ENCODE results near the gene TEAD4. TPM values are rescaled to one million over a fixed set of nuclear protein-coding genes. Genes with fewer than 3 reads are reported as not detected.
A peak's percentile ranks its signal among the peaks of the same experiment; 100 is the strongest.

Gene TEAD4
- total RNA-seq, 1 experiment from 2014 or later, result 96.2 TPM

GRCh38 chr12:3077572-3078081, 118.4 kb downstream of the TEAD4 start:
- Mint-ChIP-seq H3K4me3 (ENCODE audit: unreplicated experiment) (peak overlapping the region; percentile 92), H3K9me3 (ENCODE audit: unreplicated experiment) (no peaks in the 10 kb centered on the region), H3K27me3 (ENCODE audit: insufficient read depth, unreplicated experiment) (no peaks in the 10 kb centered on the region), H3K36me3 (ENCODE audit: insufficient read depth, unreplicated experiment) (peaks cover 6% of the 10 kb centered on the region), H3K4me1 (ENCODE audit: low read depth, unreplicated experiment) (peaks cover 28% of the 10 kb centered on the region), H3K27ac (ENCODE audit: unreplicated experiment) (peak overlapping the region; percentile 28)
- Histone ChIP-seq H3K36me3 (ENCODE audit: control insufficient read depth, insufficient read depth, low read length) (no peaks in the 10 kb centered on the region), H3K27me3 (replicated peaks; ENCODE audit: control insufficient read depth, insufficient read depth, low read length) (no peaks in the 10 kb centered on the region), H3K4me1 (peaks cover 27% of the 10 kb centered on the region), H3K4me3 (ENCODE audit: low read depth, low read length) (peak overlapping the region; percentile 84), H3K9me3 (no peaks in the 10 kb centered on the region)
- intact Hi-C loops (cut with micrococcal nuclease; ENCODE audit: unreplicated experiment), result no loop called here
- CTCF ChIA-PET, result interaction anchor here (0.7 to 1.3 kb wide), 4 partner anchors 27 to 198 kb away, joined by 3 to 5 read pairs (median 4); no protein-coding TSS in a partner anchor
- peak in 1 of 2 experiments; percentile 29 for DNase-seq
- POLR2A ChIA-PET, result interaction anchor here (0.5 kb wide), 1 partner anchor 28 kb away, joined by 3 read pairs; no protein-coding TSS in a partner anchor
- no TSS peak for BruUV-seq (replicated peaks)
- TF ChIP-seq CTCF (IDR thresholded peaks at IDR 0.05; ENCODE audit: insufficient read depth in 1 of 2, low read depth in 1 of 2, low read length in 1 of 2, severe bottlenecking in 1 of 2, unreplicated experiment in 1 of 2), result no peak

- BruUV-seq (replicated peaks), result no TSS peak
- Histone ChIP-seq H3K4me3 (ENCODE audit: low read depth, low read length) (peak overlapping the region; percentile 84), H3K27me3 (replicated peaks; ENCODE audit: control insufficient read depth, insufficient read depth, low read length) (no peaks in the 10 kb centered on the region), H3K4me1 (peaks cover 34% of the 10 kb centered on the region), H3K36me3 (ENCODE audit: control insufficient read depth, insufficient read depth, low read length) (no peaks in the 10 kb centered on the region), H3K9me3 (no peaks in the 10 kb centered on the region)
- ChIA-PET CTCF (interaction anchor here (0.6 to 1.3 kb wide), 5 partner anchors 27 to 197 kb away, joined by 3 to 5 read pairs (median 4); no protein-coding TSS in a partner anchor), POLR2A (no interaction called here)
- peak overlapping the region; percentile 28 for H3K27ac Mint-ChIP-seq (ENCODE audit: unreplicated experiment)
- H3K4me3 Mint-ChIP-seq (ENCODE audit: unreplicated experiment), result peak overlapping the region; percentile 92
- TF ChIP-seq CTCF (IDR thresholded peaks at IDR 0.05; ENCODE audit: insufficient read depth in 1 of 2, low read depth in 1 of 2, low read length in 1 of 2, severe bottlenecking in 1 of 2, unreplicated experiment in 1 of 2), result no peak
- peaks cover 31% of the 10 kb centered on the region for H3K4me1 Mint-ChIP-seq (ENCODE audit: low read depth, unreplicated experiment)
- no peak for DNase-seq
- peaks cover 4% of the 10 kb centered on the region for H3K36me3 Mint-ChIP-seq (ENCODE audit: insufficient read depth, unreplicated experiment)
- no peaks in the 10 kb centered on the region for H3K27me3 Mint-ChIP-seq (ENCODE audit: insufficient read depth, unreplicated experiment)
- intact Hi-C loops (cut with micrococcal nuclease; ENCODE audit: unreplicated experiment), result no loop called here
- H3K9me3 Mint-ChIP-seq (ENCODE audit: unreplicated experiment), result no peaks in the 10 kb centered on the region
Measured at GRCh38 chr12:3078086-3078820, 119.1 kb downstream of the TEAD4 start.

DNA sequence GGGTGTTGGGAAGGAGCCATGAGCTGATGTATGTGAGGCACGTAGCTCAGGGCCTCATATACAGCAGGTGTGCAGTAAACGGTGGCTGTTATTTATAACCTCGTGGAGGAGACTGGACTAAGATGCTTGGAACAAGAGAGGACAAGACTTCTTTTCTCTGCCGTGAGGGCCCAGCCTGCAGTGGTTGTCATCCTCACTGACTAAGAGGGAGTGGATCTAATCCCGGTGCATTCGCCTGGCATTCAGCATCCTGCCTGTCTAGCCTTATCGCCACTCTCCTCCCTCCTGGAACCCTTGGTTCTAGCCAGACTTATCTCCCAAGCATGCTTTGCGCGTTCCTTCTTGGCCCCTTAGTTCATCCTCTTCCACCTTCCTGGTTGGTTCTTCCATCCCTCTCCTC, 121.9 kb downstream of the TEAD4 start:
- H3K4me1 ChIP-seq, result peaks cover 62% of the 10 kb centered on the region
- no TSS peak for BruUV-seq (replicated peaks)
- H3K9me3 ChIP-seq, result no peaks in the 10 kb centered on the region
- H3K36me3 Mint-ChIP-seq (ENCODE audit: insufficient read depth, unreplicated experiment), result no peaks in the 10 kb centered on the region
- H3K27me3 ChIP-seq (replicated peaks; ENCODE audit: control insufficient read depth, insufficient read depth, low read length), result no peaks in the 10 kb centered on the region
- intact Hi-C loops (cut with micrococcal nuclease; ENCODE audit: unreplicated experiment), result no loop called here
- DNase-seq, result no peak
- no peak overlapping the region for H3K4me3 ChIP-seq (ENCODE audit: low read depth, low read length)
- no peaks in the 10 kb centered on the region for H3K27me3 Mint-ChIP-seq (ENCODE audit: insufficient read depth, unreplicated experiment)
- ChIA-PET CTCF (interaction anchor here (0.6 kb wide), 1 partner anchor 9 kb away, joined by 5 read pairs; no protein-coding TSS in a partner anchor), POLR2A (interaction anchor here (0.6 kb wide), 1 partner anchor 35 kb away, joined by 3 read pairs; no protein-coding TSS in a partner anchor)
- H3K36me3 ChIP-seq (ENCODE audit: control insufficient read depth, insufficient read depth, low read length), result no peaks in the 10 kb centered on the region
- TF ChIP-seq CTCF (IDR thresholded peaks at IDR 0.05; ENCODE audit: insufficient read depth in 1 of 2, low read depth in 1 of 2, low read length in 1 of 2, severe bottlenecking in 1 of 2, unreplicated experiment in 1 of 2), result no peak
- H3K27ac Mint-ChIP-seq (ENCODE audit: unreplicated experiment), result peak overlapping the region; percentile 56
- H3K9me3 Mint-ChIP-seq (ENCODE audit: unreplicated experiment), result no peaks in the 10 kb centered on the region
- peaks cover 44% of the 10 kb centered on the region for H3K4me1 Mint-ChIP-seq (ENCODE audit: low read depth, unreplicated experiment)
- H3K4me3 Mint-ChIP-seq (ENCODE audit: unreplicated experiment), result no peak overlapping the region
